PC-3 (cell line): ENCODE data around the gene VPS26C. TPM values are rescaled to one million over a fixed set of nuclear protein-coding genes. Genes with fewer than 3 reads are reported as not detected.

ENCODE experiments used
- ATAC-seq: fragments of 200-7000 bp; cut with Tn5 transposase; 2 replicates; pipeline ENCODE4 v1.9.1; 2020; ENCODE audit warnings: mild to moderate bottlenecking, moderate library complexity
- BruUV-seq: library from RNA; stranded (reverse); fragments of 400-500 nt; replicated peaks from 2 replicates; lab custom pipeline; 2021; lab: Mats Ljungman, UMichigan
- CTCF ChIA-PET: fragments of 300-600 bp; sonication (Branson Sonifier 250); formaldehyde crosslinking; loops from one replicate; lab custom pipeline; 2022; ENCODE audit warnings: antibody characterized with exemption; lab: Charles Lee
- POLR2A ChIA-PET: fragments of 300-600 bp; sonication (Branson Sonifier 250); formaldehyde crosslinking; loops from one replicate; lab custom pipeline; 2022; ENCODE audit warnings: antibody characterized with exemption; ENCODE audit not compliant: unreplicated experiment; lab: Charles Lee
- DNase-seq: peaks from one replicate; pipeline ENCODE4 v3.0.0-alpha.2; 2015
- H2AFZ ChIP-seq: fragments of 300-600 bp; sonication (generic); 2 replicates; pipeline ENCODE4 v1.6.0; 2016; ENCODE audit warnings: antibody characterized with exemption, low read length
- H3F3A ChIP-seq: fragments of 300-600 bp; sonication (generic); one replicate; pipeline ENCODE4 v1.6.0; 2017; ENCODE audit warnings: antibody characterized with exemption, low read length, control low read depth, mild to moderate bottlenecking; ENCODE audit not compliant: unreplicated experiment
- H3K27ac ChIP-seq: fragments of 300-600 bp; sonication (generic); 2 replicates; pipeline ENCODE4 v1.5.1; 2016; ENCODE audit warnings: mild to moderate bottlenecking, low read length
- H3K27me3 ChIP-seq: fragments of 300-600 bp; sonication (generic); 2 replicates; pipeline ENCODE4 v1.6.1; 2016; ENCODE audit warnings: low read length, mixed read lengths
- H3K36me3 ChIP-seq: fragments of 300-600 bp; sonication (generic); 2 replicates; pipeline ENCODE4 v1.6.1; 2016; ENCODE audit warnings: low read depth, mixed run types, low read length, mixed read lengths
- H3K4me1 ChIP-seq: fragments of 300-600 bp; sonication (generic); 2 replicates; pipeline ENCODE4 v1.5.1; 2016; ENCODE audit warnings: low read length; ENCODE audit not compliant: insufficient read depth
- H3K4me2 ChIP-seq: fragments of 300-600 bp; sonication (generic); 2 replicates; pipeline ENCODE4 v1.6.0; 2016; ENCODE audit warnings: low read length
- H3K4me3 ChIP-seq: fragments of 300-600 bp; sonication (generic); 2 replicates; pipeline ENCODE4 v1.5.1; 2016; ENCODE audit warnings: mild to moderate bottlenecking, low read length, mixed read lengths
- H3K79me2 ChIP-seq: fragments of 300-600 bp; sonication (generic); 2 replicates; pipeline ENCODE4 v1.6.1; 2017; ENCODE audit warnings: low read length, mixed read lengths
- H3K9ac ChIP-seq: fragments of 300-600 bp; sonication (generic); 2 replicates; pipeline ENCODE4 v1.6.0; 2016; ENCODE audit warnings: mild to moderate bottlenecking, low read length
- H3K9me2 ChIP-seq: fragments of 300-600 bp; sonication (generic); replicated peaks from 2 replicates; pipeline ENCODE4 v1.6.1; 2016; ENCODE audit warnings: mixed run types, low read length, mixed read lengths
- H3K9me3 ChIP-seq: fragments of 300-600 bp; sonication (generic); 2 replicates; pipeline ENCODE4 v1.6.1; 2016; ENCODE audit warnings: low read length, mixed read lengths
- H4K20me1 ChIP-seq: fragments of 300-600 bp; sonication (generic); 2 replicates; pipeline ENCODE4 v1.6.1; 2016; ENCODE audit warnings: low read length, mixed read lengths
- EZH2 ChIP-seq: fragments of 300-600 bp; sonication (generic); IDR thresholded peaks from one replicate; pipeline ENCODE4 v1.6.1; 2017; ENCODE audit warnings: antibody characterized with exemption, mild to moderate bottlenecking, low read length; ENCODE audit not compliant: unreplicated experiment
- EZH2phosphoT487 ChIP-seq: fragments of 300-600 bp; sonication (generic); IDR thresholded peaks from 2 replicates; pipeline ENCODE4 v1.6.1; 2018; ENCODE audit warnings: mild to moderate bottlenecking, antibody characterized with exemption, low read length, borderline replicate concordance
- intact Hi-C: fragments of 100-400 bp; cut with micrococcal nuclease; formaldehyde crosslinking; loops from 2 replicates; pipeline ENCODE4 v1.9.0; 2023
- total RNA-seq: library from RNA; depleted of rRNA; stranded (reverse); fragments of >200 nt; gene quantifications from 2 replicates; pipeline ENCODE4 v1.2.3, GENCODE V29; 2014
- TF ChIP-seq, protein P1 (sequence below): fragments of 300-600 bp; sonication (generic); conservative IDR thresholded peaks from 2 replicates; pipeline ENCODE4 v1.5.1; 2017; ENCODE audit warnings: antibody characterized with exemption, low read depth, mild to moderate bottlenecking, low read length

VPS26C gene
- total RNA-seq, 1 experiment from 2014 or later, result 63.3 TPM

DNA sequence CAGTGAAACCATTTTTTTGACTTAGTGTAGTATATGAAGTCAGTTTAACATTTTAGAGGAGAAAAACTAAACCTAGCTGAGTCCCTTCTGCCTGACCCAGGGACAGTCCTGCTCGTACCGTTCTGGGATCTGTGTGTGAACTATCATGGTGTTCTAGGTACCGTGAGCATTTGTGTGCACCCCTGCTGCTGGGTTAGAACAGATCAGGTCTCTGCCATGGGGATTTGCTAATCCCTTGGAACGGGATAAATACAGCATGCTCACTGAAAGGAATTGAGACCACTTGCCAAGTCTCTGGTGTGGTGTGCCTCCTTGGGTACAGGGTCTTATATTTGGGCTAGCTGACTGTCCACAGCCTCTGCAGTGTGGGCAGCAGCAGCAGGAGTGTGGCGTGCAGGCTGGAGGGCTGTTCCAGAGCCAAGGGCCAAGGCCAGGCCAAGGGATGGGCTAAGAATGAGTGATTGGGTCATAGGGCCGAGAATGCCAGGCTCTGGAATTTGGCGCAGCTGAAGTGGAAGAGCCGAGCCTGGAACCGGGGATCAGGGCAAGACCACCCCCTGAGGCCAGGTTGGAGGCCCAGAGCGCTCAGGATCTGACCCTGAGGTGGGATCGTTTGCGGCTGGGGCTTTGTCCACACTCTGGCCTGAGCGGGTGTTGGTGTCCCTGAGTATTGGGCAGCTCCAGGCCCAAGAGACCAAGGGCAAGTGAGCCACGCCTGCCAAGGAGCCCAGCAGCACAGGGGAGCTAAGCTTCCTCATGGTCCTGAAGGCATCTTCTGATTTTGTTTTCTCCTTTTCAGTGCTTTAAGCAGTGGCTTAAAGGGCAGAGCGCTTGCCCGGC lies 66.3 kb downstream of the VPS26C start:
- DNase-seq, result no peak

DNA sequence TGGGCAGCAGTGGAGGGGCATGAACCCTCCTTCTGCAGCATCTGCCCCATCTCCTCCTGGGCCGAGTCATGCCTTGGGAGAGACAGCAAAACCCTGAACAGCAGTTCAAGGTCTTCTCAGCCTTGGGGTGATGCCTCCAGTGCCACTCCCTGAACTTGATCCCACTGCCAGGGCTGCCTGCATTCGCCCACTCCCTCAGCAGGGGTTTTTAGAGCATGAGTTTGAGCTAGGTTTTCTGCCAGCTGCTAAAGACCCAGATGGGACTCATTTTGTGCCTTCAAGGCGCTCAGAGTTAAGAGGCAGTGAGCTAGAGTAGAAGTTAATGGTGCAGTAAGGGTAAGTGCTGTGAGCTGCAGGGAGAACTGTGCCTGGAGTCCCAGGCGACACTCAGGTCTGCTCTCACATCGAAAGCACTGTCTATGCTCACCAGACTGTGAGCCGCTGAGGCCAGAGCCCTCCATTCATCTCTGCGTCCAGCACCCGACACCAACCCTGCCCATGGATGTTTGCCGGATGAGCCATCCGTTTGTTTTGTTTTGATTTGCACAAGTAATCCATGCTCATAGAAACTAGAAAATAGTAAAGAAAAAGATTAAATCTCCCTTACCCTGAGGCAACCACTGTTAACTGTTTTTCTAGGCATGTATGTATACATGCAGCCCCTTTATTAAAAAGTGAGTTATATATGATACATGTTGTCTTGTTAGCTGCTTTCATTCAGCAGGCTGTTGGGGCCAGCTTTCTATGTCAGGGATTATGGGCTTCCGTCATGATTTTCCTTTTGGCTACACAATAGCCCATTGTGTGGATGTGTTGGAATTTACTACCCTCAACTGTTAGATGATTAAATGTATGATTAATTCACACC lies 67.8 kb downstream of the VPS26C start:
- H3F3A ChIP-seq, result no peaks in the 10 kb centered on the region
- intact Hi-C loops, result loop anchor here (5.0 kb wide), 1 partner anchor 68 kb away; the partner anchor contains the start of gene VPS26C
- ATAC-seq (peak; percentile 95), DNase-seq (peak; percentile 91)
- H3K4me2 ChIP-seq, result peak overlapping the region; percentile 59
- 0 out of 2 replicates have a peak overlapping the region, but pooled peaks have one; percentile 13 for H2AFZ ChIP-seq
- peak overlapping the region; percentile 49 for H3K9ac ChIP-seq
- H3K36me3 ChIP-seq, result peaks cover 57% of the 10 kb centered on the region
- no peaks in the 10 kb centered on the region for H3K27me3 ChIP-seq
- H3K9me2 ChIP-seq, result no peaks in the 10 kb centered on the region
- CTCF ChIA-PET, result interaction anchor here (0.6 kb wide), 1 partner anchor 51 kb away, joined by 3 read pairs; no protein-coding TSS in a partner anchor
- no peaks in the 10 kb centered on the region for H3K79me2 ChIP-seq
- no peaks in the 10 kb centered on the region for H4K20me1 ChIP-seq
- peak overlapping the region; percentile 18; the same call in 1 of the 2 replicates for H3K4me3 ChIP-seq
- H3K4me1 ChIP-seq, result peaks cover 30% of the 10 kb centered on the region
- POLR2A ChIA-PET, result no interaction called here
- no peaks in the 10 kb centered on the region for H3K9me3 ChIP-seq
- no TSS peak for BruUV-seq
- TF ChIP-seq EZH2, result no peak
- peak overlapping the region; percentile 85 for H3K27ac ChIP-seq

More for the DNA sequence above, 66.3 kb downstream of the VPS26C start:
- ChIA-PET CTCF (no interaction called here), POLR2A (no interaction called here)
- H3K27ac ChIP-seq, result peak overlapping the region; percentile 85; the same call in 1 of the 2 replicates
- BruUV-seq, result no TSS peak
- ATAC-seq, result no peak
- no peaks in the 10 kb centered on the region for H3K9me2 ChIP-seq
- no peaks in the 10 kb centered on the region for H4K20me1 ChIP-seq
- no peak overlapping the region for H3K9ac ChIP-seq
- no peaks in the 10 kb centered on the region for H3K9me3 ChIP-seq
- H3K4me1 ChIP-seq, result peaks cover 28% of the 10 kb centered on the region
- H3K4me3 ChIP-seq, result no peak overlapping the region
- intact Hi-C loops, result no loop called here
- no peak overlapping the region for H3K4me2 ChIP-seq
- no peaks in the 10 kb centered on the region for H3K79me2 ChIP-seq
- no peak for TF ChIP-seq EZH2phosphoT487
- TF ChIP-seq, protein P1, sequence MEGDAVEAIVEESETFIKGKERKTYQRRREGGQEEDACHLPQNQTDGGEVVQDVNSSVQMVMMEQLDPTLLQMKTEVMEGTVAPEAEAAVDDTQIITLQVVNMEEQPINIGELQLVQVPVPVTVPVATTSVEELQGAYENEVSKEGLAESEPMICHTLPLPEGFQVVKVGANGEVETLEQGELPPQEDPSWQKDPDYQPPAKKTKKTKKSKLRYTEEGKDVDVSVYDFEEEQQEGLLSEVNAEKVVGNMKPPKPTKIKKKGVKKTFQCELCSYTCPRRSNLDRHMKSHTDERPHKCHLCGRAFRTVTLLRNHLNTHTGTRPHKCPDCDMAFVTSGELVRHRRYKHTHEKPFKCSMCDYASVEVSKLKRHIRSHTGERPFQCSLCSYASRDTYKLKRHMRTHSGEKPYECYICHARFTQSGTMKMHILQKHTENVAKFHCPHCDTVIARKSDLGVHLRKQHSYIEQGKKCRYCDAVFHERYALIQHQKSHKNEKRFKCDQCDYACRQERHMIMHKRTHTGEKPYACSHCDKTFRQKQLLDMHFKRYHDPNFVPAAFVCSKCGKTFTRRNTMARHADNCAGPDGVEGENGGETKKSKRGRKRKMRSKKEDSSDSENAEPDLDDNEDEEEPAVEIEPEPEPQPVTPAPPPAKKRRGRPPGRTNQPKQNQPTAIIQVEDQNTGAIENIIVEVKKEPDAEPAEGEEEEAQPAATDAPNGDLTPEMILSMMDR, result no peak
- H3F3A ChIP-seq, result no peaks in the 10 kb centered on the region
- peaks cover 45% of the 10 kb centered on the region for H3K36me3 ChIP-seq
- H2AFZ ChIP-seq, result no peak overlapping the region
- H3K27me3 ChIP-seq, result no peaks in the 10 kb centered on the region

DNA sequence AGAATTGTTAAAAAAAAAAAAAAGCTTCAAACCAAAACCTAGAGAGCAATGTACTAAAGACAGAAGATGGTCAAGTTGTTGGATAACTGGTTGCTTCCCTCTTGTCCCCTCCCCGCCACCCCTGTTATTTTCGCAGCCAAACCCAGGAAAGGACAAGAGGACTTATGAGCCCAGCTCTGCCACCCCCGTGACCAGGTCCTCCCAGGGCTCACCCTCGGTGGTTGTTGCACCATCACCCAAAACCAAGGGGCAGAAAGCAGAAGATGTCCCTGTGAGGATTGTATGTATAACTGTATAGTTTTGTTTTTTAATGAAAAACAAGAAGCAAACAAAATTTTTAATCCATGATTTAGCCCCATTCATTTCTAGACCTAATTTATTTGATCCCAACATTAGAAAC lies 69.4 kb downstream of the VPS26C start:
- H3K4me3 ChIP-seq, result no peak overlapping the region
- H3K27me3 ChIP-seq, result no peaks in the 10 kb centered on the region
- no peak overlapping the region for H3K4me2 ChIP-seq
- no peak overlapping the region for H2AFZ ChIP-seq
- DNase-seq (no peak), ATAC-seq (no peak)
- H3K9me3 ChIP-seq, result no peaks in the 10 kb centered on the region
- H4K20me1 ChIP-seq, result no peaks in the 10 kb centered on the region
- peaks cover 30% of the 10 kb centered on the region for H3K4me1 ChIP-seq
- H3F3A ChIP-seq, result no peaks in the 10 kb centered on the region
- BruUV-seq, result no TSS peak
- intact Hi-C loops, result loop anchor here (5.0 kb wide), 1 partner anchor 70 kb away; the partner anchor contains the start of gene VPS26C
- H3K27ac ChIP-seq, result no peak overlapping the region
- H3K36me3 ChIP-seq, result peaks cover 59% of the 10 kb centered on the region
- H3K9ac ChIP-seq, result no peak overlapping the region
- CTCF ChIA-PET, result no interaction called here
- POLR2A ChIA-PET, result no interaction called here
- no peaks in the 10 kb centered on the region for H3K9me2 ChIP-seq
- no peak for TF ChIP-seq EZH2
- no peak for TF ChIP-seq EZH2phosphoT487
- TF ChIP-seq, protein P1, result no peak
- H3K79me2 ChIP-seq, result no peaks in the 10 kb centered on the region
